Ishikawa (cell line): Measurements from ENCODE around the gene ENPP3.

ENCODE experiments used
- CEBPB ChIP-seq: IDR thresholded peaks from 2 replicates; pipeline ENCODE4 v1.6.1; 2012
- CREB1 ChIP-seq: IDR thresholded peaks from 2 replicates; pipeline ENCODE4 v1.6.1; 2012; ENCODE audit warnings: low read depth
- EP300 ChIP-seq: IDR thresholded peaks from 2 replicates; pipeline ENCODE4 v1.6.1; 2012; ENCODE audit warnings: borderline replicate concordance
- REST ChIP-seq: IDR thresholded peaks from 2 replicates; pipeline ENCODE4 v1.6.1; 2012; ENCODE audit warnings: low read depth, mild to moderate bottlenecking
- TCF12 ChIP-seq: IDR thresholded peaks from 2 replicates; pipeline ENCODE4 v1.6.1; 2012; ENCODE audit warnings: low read depth

GRCh38 chr6:131782764-131783163 lies 145.7 kb downstream of the ENPP3 start:
- no peak for TF ChIP-seq REST
- TF ChIP-seq EP300 = no peak
- TF ChIP-seq TCF12 = no peak
- TF ChIP-seq CEBPB = no peak
- TF ChIP-seq CREB1 = no peak
